ENCODE results near the gene TMPRSS4. TPM values are rescaled to one million over a fixed set of nuclear protein-coding genes. Genes with fewer than 3 reads are reported as not detected.

Gene TMPRSS4
- polyA plus RNA-seq, 1 of the 3 experiments (the other 2 are of a cell fraction), result not detected

DNA sequence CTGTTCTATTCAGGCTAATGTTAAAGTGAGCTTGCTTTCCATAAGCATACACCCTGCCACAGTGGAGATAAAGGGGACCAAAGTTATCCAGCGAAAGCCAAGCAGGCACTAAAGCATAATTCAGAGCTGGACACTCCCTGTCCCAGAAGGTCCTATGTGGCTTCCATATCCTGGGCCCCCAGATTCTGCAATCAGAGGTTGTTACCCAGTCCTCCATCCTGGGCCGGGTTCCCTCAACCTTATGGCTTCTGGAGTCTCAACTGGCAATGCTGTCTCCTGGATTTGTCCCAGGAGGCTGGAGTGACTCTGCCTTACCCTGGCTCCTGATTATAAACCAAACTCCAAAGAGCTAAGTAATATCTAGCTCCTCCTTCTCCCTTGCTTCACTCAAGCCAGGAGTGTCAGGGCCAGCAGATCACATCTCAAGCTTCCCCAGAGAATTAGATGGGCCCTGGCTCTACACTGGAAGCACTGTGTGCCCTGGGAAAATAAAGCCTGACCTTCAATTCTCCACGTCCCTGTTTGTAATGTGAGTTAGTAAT lies 23.9 kb downstream of the TMPRSS4 start:
- ChIA-PET CTCF (interaction anchor here (1.0 kb wide), 1 partner anchor 142 kb away, joined by 4 read pairs; no protein-coding TSS in a partner anchor), POLR2A (interaction anchor here (0.8 kb wide), 1 partner anchor 43 kb away, joined by 3 read pairs; no protein-coding TSS in a partner anchor)
- Histone ChIP-seq H3K27me3 (ENCODE audit: insufficient read depth) (no peaks in the 10 kb centered on the region; the same call in 1 of the 2 replicates), H3K4me3 (ENCODE audit: low read depth in 2 of 2, low read length in 1 of 2) (no peak overlapping the region), H3K27ac (ENCODE audit: low read depth in 2 of 2, low read length in 1 of 2) (no peak overlapping the region), H3K9me2 (no peaks in the 10 kb centered on the region), H3K79me2 (ENCODE audit: insufficient read depth) (no peaks in the 10 kb centered on the region), H4K20me1 (ENCODE audit: insufficient read depth) (no peaks in the 10 kb centered on the region), H2AFZ (ENCODE audit: low read depth) (no peak overlapping the region), H3K9ac (no peak overlapping the region), H3K9me3 (no peaks in the 10 kb centered on the region), H3F3A (replicated peaks; ENCODE audit: insufficient read depth) (no peaks in the 10 kb centered on the region), H3K36me3 (replicated peaks in 1 of 2; ENCODE audit: control insufficient read depth in 1 of 2, insufficient read depth in 2 of 2, low read length in 1 of 2) (no peaks in the 10 kb centered on the region), H3K4me2 (no peak overlapping the region), H3K4me1 (ENCODE audit: control insufficient read depth in 1 of 2, insufficient read depth in 2 of 2, low read depth in 1 of 2, low read length in 1 of 2) (no peaks in the 10 kb centered on the region)
- WGBS (ENCODE audit: low lambda C conversion rate), result 11% methylated on average over 2 of the region's 3 CpGs
- no peak for DNase-seq
- TF ChIP-seq RFX5 (IDR thresholded peaks at IDR 0.05; ENCODE audit: low read length), result no peak
- TF ChIP-seq ELF1 (IDR thresholded peaks at IDR 0.05), result no peak
- TF ChIP-seq, protein P1, sequence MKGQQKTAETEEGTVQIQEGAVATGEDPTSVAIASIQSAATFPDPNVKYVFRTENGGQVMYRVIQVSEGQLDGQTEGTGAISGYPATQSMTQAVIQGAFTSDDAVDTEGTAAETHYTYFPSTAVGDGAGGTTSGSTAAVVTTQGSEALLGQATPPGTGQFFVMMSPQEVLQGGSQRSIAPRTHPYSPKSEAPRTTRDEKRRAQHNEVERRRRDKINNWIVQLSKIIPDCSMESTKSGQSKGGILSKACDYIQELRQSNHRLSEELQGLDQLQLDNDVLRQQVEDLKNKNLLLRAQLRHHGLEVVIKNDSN (IDR thresholded peaks at IDR 0.05; ENCODE audit: borderline replicate concordance, low read depth), result no peak
- no peak for TF ChIP-seq FOXJ3 (CRISPR knock-in tag; IDR thresholded peaks at IDR 0.05)
- TF ChIP-seq, protein P2, sequence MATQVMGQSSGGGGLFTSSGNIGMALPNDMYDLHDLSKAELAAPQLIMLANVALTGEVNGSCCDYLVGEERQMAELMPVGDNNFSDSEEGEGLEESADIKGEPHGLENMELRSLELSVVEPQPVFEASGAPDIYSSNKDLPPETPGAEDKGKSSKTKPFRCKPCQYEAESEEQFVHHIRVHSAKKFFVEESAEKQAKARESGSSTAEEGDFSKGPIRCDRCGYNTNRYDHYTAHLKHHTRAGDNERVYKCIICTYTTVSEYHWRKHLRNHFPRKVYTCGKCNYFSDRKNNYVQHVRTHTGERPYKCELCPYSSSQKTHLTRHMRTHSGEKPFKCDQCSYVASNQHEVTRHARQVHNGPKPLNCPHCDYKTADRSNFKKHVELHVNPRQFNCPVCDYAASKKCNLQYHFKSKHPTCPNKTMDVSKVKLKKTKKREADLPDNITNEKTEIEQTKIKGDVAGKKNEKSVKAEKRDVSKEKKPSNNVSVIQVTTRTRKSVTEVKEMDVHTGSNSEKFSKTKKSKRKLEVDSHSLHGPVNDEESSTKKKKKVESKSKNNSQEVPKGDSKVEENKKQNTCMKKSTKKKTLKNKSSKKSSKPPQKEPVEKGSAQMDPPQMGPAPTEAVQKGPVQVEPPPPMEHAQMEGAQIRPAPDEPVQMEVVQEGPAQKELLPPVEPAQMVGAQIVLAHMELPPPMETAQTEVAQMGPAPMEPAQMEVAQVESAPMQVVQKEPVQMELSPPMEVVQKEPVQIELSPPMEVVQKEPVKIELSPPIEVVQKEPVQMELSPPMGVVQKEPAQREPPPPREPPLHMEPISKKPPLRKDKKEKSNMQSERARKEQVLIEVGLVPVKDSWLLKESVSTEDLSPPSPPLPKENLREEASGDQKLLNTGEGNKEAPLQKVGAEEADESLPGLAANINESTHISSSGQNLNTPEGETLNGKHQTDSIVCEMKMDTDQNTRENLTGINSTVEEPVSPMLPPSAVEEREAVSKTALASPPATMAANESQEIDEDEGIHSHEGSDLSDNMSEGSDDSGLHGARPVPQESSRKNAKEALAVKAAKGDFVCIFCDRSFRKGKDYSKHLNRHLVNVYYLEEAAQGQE (IDR thresholded peaks at IDR 0.05; ENCODE audit: low read depth, low read length), result no peak
- TF ChIP-seq JUND (IDR thresholded peaks at IDR 0.05), result no peak
- no peak for TF ChIP-seq TCF12 (IDR thresholded peaks at IDR 0.05)
- no peak for TF ChIP-seq EP300 (IDR thresholded peaks at IDR 0.05; ENCODE audit: borderline replicate concordance in 1 of 2, low read depth in 1 of 2, low read length in 1 of 2)
- TF ChIP-seq, protein P3, sequence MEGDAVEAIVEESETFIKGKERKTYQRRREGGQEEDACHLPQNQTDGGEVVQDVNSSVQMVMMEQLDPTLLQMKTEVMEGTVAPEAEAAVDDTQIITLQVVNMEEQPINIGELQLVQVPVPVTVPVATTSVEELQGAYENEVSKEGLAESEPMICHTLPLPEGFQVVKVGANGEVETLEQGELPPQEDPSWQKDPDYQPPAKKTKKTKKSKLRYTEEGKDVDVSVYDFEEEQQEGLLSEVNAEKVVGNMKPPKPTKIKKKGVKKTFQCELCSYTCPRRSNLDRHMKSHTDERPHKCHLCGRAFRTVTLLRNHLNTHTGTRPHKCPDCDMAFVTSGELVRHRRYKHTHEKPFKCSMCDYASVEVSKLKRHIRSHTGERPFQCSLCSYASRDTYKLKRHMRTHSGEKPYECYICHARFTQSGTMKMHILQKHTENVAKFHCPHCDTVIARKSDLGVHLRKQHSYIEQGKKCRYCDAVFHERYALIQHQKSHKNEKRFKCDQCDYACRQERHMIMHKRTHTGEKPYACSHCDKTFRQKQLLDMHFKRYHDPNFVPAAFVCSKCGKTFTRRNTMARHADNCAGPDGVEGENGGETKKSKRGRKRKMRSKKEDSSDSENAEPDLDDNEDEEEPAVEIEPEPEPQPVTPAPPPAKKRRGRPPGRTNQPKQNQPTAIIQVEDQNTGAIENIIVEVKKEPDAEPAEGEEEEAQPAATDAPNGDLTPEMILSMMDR (IDR thresholded peaks at IDR 0.05), result no peak
- TF ChIP-seq, protein P4, sequence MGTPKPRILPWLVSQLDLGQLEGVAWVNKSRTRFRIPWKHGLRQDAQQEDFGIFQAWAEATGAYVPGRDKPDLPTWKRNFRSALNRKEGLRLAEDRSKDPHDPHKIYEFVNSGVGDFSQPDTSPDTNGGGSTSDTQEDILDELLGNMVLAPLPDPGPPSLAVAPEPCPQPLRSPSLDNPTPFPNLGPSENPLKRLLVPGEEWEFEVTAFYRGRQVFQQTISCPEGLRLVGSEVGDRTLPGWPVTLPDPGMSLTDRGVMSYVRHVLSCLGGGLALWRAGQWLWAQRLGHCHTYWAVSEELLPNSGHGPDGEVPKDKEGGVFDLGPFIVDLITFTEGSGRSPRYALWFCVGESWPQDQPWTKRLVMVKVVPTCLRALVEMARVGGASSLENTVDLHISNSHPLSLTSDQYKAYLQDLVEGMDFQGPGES (IDR thresholded peaks at IDR 0.05; ENCODE audit: low read depth, low read length), result no peak

Data from SK-N-SH (cell line).